H1 (cell line): Measurements from ENCODE around the gene WDR75. TPM values are rescaled to one million over a fixed set of nuclear protein-coding genes. Genes with fewer than 3 reads are reported as not detected.

ENCODE experiments used
- CTCF ChIA-PET: fragments of 300-600 bp; sonication (Branson Sonifier 250); formaldehyde crosslinking; loops from one replicate; lab custom pipeline; 2021; ENCODE audit not compliant: partially characterized antibody; lab: Charles Lee
- POLR2A ChIA-PET: fragments of 300-600 bp; sonication (Branson Sonifier 250); formaldehyde crosslinking; loops from one replicate; lab custom pipeline; 2021; ENCODE audit warnings: inconsistent platforms; ENCODE audit not compliant: partially characterized antibody; lab: Charles Lee
- DNase-seq, 2 experiments: peaks; one replicate each; pipeline versions ENCODE4 v3.0.0 to v3.0.0-alpha.2; 2010 to 2022; ENCODE audit warnings: low spot score in 2 of 2, low read depth in 1 of 2, mixed read lengths in 1 of 2
- FAIRE-seq: peaks from 2 replicates; lab custom pipeline; 2011; peaks lifted over from hg19 to GRCh38; lab: Jason Lieb, UNC
- H2AFZ ChIP-seq: 2 replicates; pipeline ENCODE4 v1.8.1; 2012; ENCODE audit warnings: low read length, inconsistent platforms
- H2AK5ac ChIP-seq: 2 replicates; pipeline ENCODE4 v1.6.1; 2013; ENCODE audit warnings: low read depth, low read length
- H2BK120ac ChIP-seq: replicated peaks from 2 replicates; pipeline ENCODE3; 2013; ENCODE audit warnings: low read depth, low read length, inconsistent platforms
- H2BK12ac ChIP-seq: 2 replicates; pipeline ENCODE4 v1.6.1; 2013; ENCODE audit warnings: low read depth, low read length
- H2BK15ac ChIP-seq: 2 replicates; pipeline ENCODE4 v1.6.1; 2013; ENCODE audit warnings: low read length
- H2BK20ac ChIP-seq: 2 replicates; pipeline ENCODE4 v1.6.1; 2013; ENCODE audit warnings: low read length
- H2BK5ac ChIP-seq: 2 replicates; pipeline ENCODE4 v1.6.1; 2013; ENCODE audit warnings: low read depth, low read length
- H3K14ac ChIP-seq: 2 replicates; pipeline ENCODE4 v1.6.1; 2013; ENCODE audit warnings: inconsistent platforms; ENCODE audit not compliant: insufficient read length
- H3K18ac ChIP-seq: 2 replicates; pipeline ENCODE4 v1.6.1; 2013; ENCODE audit warnings: low read length; ENCODE audit errors: extremely low read depth
- H3K23ac ChIP-seq: 2 replicates; pipeline ENCODE4 v1.6.1; 2013; ENCODE audit warnings: inconsistent platforms; ENCODE audit not compliant: insufficient read length
- H3K23me2 ChIP-seq: 2 replicates; pipeline ENCODE4 v1.6.1; 2013; ENCODE audit warnings: low read depth, low read length
- H3K27ac ChIP-seq: 2 replicates; pipeline ENCODE4 v1.6.1; 2011; ENCODE audit warnings: low read depth, low read length, inconsistent platforms
- H3K27me3 ChIP-seq, 4 experiments: replicated peaks in 1 of 4; 1 replicate in 1 of 4; 2 replicates in 3 of 4; pipeline versions ENCODE4 v1.6.1 to v1.8.1; 2011 to 2013; ENCODE audit warnings: low read length in 3 of 4, mild to moderate bottlenecking in 3 of 4, inconsistent platforms in 2 of 4, mixed read lengths in 2 of 4, moderate library complexity in 1 of 4; ENCODE audit not compliant: control insufficient read depth in 3 of 4, insufficient read depth in 3 of 4; ENCODE audit errors: extremely low read depth in 1 of 4
- H3K36me3 ChIP-seq, 4 experiments: 2 replicates each; pipeline versions ENCODE4 v1.6.1 to v1.8.1; 2011 to 2013; ENCODE audit warnings: mild to moderate bottlenecking in 4 of 4, low read length in 3 of 4, moderate library complexity in 2 of 4, control low read depth in 1 of 4, inconsistent platforms in 1 of 4; ENCODE audit not compliant: insufficient read depth in 4 of 4, control insufficient read depth in 2 of 4
- H3K4ac ChIP-seq: replicated peaks from 2 replicates; pipeline ENCODE3; 2013; ENCODE audit warnings: low read length, low read depth, mixed read lengths, inconsistent platforms; ENCODE audit not compliant: insufficient read length
- H3K4me1 ChIP-seq, 4 experiments: replicated peaks in 1 of 4; 1 replicate in 1 of 4; 2 replicates in 3 of 4; pipeline versions ENCODE4 v1.6.1 to v1.8.1; 2011 to 2013; ENCODE audit warnings: low read length in 3 of 4, inconsistent platforms in 2 of 4, mixed read lengths in 1 of 4; ENCODE audit not compliant: insufficient read depth in 4 of 4, control insufficient read depth in 3 of 4
- H3K4me2 ChIP-seq, 2 experiments: 2 replicates each; pipeline versions ENCODE4 v1.6.1 to v1.8.1; 2011 to 2013; ENCODE audit warnings: low read depth in 2 of 2, low read length in 2 of 2, control low read depth in 1 of 2, inconsistent platforms in 1 of 2, mild to moderate bottlenecking in 1 of 2; ENCODE audit not compliant: insufficient read depth in 1 of 2
- H3K4me3 ChIP-seq, 4 experiments: fragments of 200-600, 300-600 bp in 1 of 4; sonication (generic), shearing (Covaris generic), sonication (Bioruptor Twin) in 1 of 4; 2 replicates each; pipeline versions ENCODE4 v1.5.1 to v1.8.1; 2011 to 2016; ENCODE audit warnings: low read length in 4 of 4, low read depth in 3 of 4, control low read depth in 2 of 4, inconsistent platforms in 2 of 4, mild to moderate bottlenecking in 2 of 4, mixed read lengths in 1 of 4, moderate library complexity in 1 of 4; ENCODE audit not compliant: insufficient read depth in 2 of 4; ENCODE audit errors: extremely low read depth in 1 of 4
- H3K56ac ChIP-seq: replicated peaks from 2 replicates; pipeline ENCODE3; 2013; ENCODE audit warnings: low read depth, mild to moderate bottlenecking, mixed read lengths, low read length, inconsistent platforms; ENCODE audit not compliant: insufficient read length
- H3K79me1 ChIP-seq: 2 replicates; pipeline ENCODE4 v1.6.1; 2013; ENCODE audit warnings: low read depth, low read length, control low read depth
- H3K79me2 ChIP-seq, 2 experiments: 2 replicates each; pipeline versions ENCODE4 v1.6.1 to v1.8.1; 2012 to 2013; ENCODE audit warnings: low read length in 2 of 2, mild to moderate bottlenecking in 2 of 2, inconsistent platforms in 1 of 2; ENCODE audit not compliant: insufficient read depth in 2 of 2, control insufficient read depth in 1 of 2
- H3K9ac ChIP-seq, 4 experiments: replicated peaks in 1 of 4; 1 replicate in 1 of 4; 2 replicates in 3 of 4; pipeline versions ENCODE4 v1.6.1 to v1.8.1; 2011 to 2013; ENCODE audit warnings: low read depth in 3 of 4, low read length in 3 of 4, control low read depth in 2 of 4, mild to moderate bottlenecking in 2 of 4, moderate library complexity in 2 of 4, inconsistent platforms in 1 of 4; ENCODE audit errors: extremely low read depth in 1 of 4
- H3K9me3 ChIP-seq, 2 experiments: 2 replicates each; pipeline versions ENCODE4 v1.6.1 to v1.8.1; 2012 to 2013; ENCODE audit warnings: mild to moderate bottlenecking in 2 of 2, moderate library complexity in 2 of 2, control low read depth in 1 of 2, inconsistent platforms in 1 of 2, low read depth in 1 of 2, low read length in 1 of 2, mixed read lengths in 1 of 2; ENCODE audit not compliant: insufficient read depth in 2 of 2
- H4K20me1 ChIP-seq, 2 experiments: replicated peaks in 1 of 2; 2 replicates each; pipeline versions ENCODE3 to v1.8.1; 2011 to 2013; ENCODE audit warnings: inconsistent platforms in 2 of 2, low read length in 2 of 2, mild to moderate bottlenecking in 1 of 2; ENCODE audit not compliant: insufficient read depth in 2 of 2, control insufficient read depth in 1 of 2
- H4K5ac ChIP-seq: 2 replicates; pipeline ENCODE4 v1.6.1; 2013; ENCODE audit warnings: low read length, low read depth, mixed read lengths, inconsistent platforms; ENCODE audit not compliant: insufficient read length
- H4K8ac ChIP-seq: 2 replicates; pipeline ENCODE4 v1.8.0; 2013; ENCODE audit warnings: mild to moderate bottlenecking, moderate library complexity, low read length, inconsistent platforms; ENCODE audit not compliant: insufficient read depth; ENCODE audit errors: extremely low read depth
- H4K91ac ChIP-seq: replicated peaks from 2 replicates; pipeline ENCODE3; 2013; ENCODE audit warnings: low read length, mixed read lengths, inconsistent platforms; ENCODE audit not compliant: insufficient read length
- ASH2L ChIP-seq: fragments of 200-600, 300-600 bp; sonication (generic); IDR thresholded peaks from one replicate; pipeline ENCODE4 v1.7.1; 2017; ENCODE audit warnings: low read length
- CHD1 ChIP-seq: IDR thresholded peaks from 2 replicates; pipeline ENCODE4 v1.6.1; 2012; ENCODE audit warnings: low read depth, low read length, improper control_type of control experiment
- FOSL1 ChIP-seq: IDR thresholded peaks from 2 replicates; pipeline ENCODE4 v1.6.1; 2011; ENCODE audit warnings: mild to moderate bottlenecking, low read depth, low read length, moderate library complexity; ENCODE audit not compliant: insufficient read depth
- GTF2F1 ChIP-seq: IDR thresholded peaks from 2 replicates; pipeline ENCODE4 v1.6.1; 2012; ENCODE audit warnings: low read depth, low read length, improper control_type of control experiment, borderline replicate concordance
- HDAC2 ChIP-seq, 2 experiments: fragments of 300-600 bp in 1 of 2; sonication (generic) in 1 of 2; IDR thresholded peaks; 2 replicates each; pipeline ENCODE4 v1.6.1; 2011 to 2012; ENCODE audit warnings: low read depth in 2 of 2, low read length in 2 of 2, mild to moderate bottlenecking in 2 of 2, moderate library complexity in 2 of 2, borderline replicate concordance in 1 of 2, inconsistent platforms in 1 of 2
- RBBP5 ChIP-seq: IDR thresholded peaks from 2 replicates; pipeline ENCODE4 v1.7.1; 2012; ENCODE audit warnings: low read depth, mild to moderate bottlenecking, inconsistent platforms, low read length, moderate library complexity, borderline replicate concordance
- RFX5 ChIP-seq: IDR thresholded peaks from 2 replicates; pipeline ENCODE4 v1.6.1; 2011; ENCODE audit warnings: low read depth, low read length, improper control_type of control experiment, borderline replicate concordance
- SIX5 ChIP-seq: IDR thresholded peaks from 2 replicates; pipeline ENCODE4 v1.6.1; 2011; ENCODE audit warnings: mild to moderate bottlenecking, low read depth, low read length
- SUZ12 ChIP-seq: fragments of 200-600 bp; sonication (generic); IDR thresholded peaks from 2 replicates; pipeline ENCODE4 v1.6.1; 2012; ENCODE audit warnings: mild to moderate bottlenecking, inconsistent platforms, low read length, moderate library complexity, mixed read lengths
- TAF1 ChIP-seq: IDR thresholded peaks from 2 replicates; pipeline ENCODE4 v1.6.1; 2011; ENCODE audit warnings: mild to moderate bottlenecking, low read depth, low read length
- TBP ChIP-seq: IDR thresholded peaks from 2 replicates; pipeline ENCODE4 v1.6.1; 2011; ENCODE audit warnings: low read depth, low read length, improper control_type of control experiment
- YY1 ChIP-seq: IDR thresholded peaks from 2 replicates; pipeline ENCODE4 v1.6.1; 2011; ENCODE audit warnings: low read depth, mild to moderate bottlenecking, low read length
- WGBS, 2 experiments: shearing (Covaris generic) in 1 of 2; methylation state at CpG; one replicate each; pipeline versions ENCODE4 v1.1.6 to v1.1.7; 2013 to 2015; ENCODE audit warnings: low lambda C conversion rate in 2 of 2, mixed read lengths in 2 of 2, inconsistent platforms in 1 of 2, low coverage in 1 of 2, missing lambda C conversion rate in 1 of 2; ENCODE audit not compliant: insufficient replicate concordance in 2 of 2, insufficient coverage in 1 of 2, insufficient read length in 1 of 2; ENCODE audit errors: extremely low coverage in 1 of 2, missing lambda C conversion rate in 1 of 2; 5-methylcytosine and 5-hydroxymethylcytosine counted together
- polyA plus RNA-seq, 7 experiments: library from polyadenylated mRNA; depleted of rRNA in 3 of 7; stranded (reverse) in 5 of 7; unstranded in 2 of 7; fragments of >200 nt in 5 of 7; fragments of 200-250 nt in 2 of 7; gene quantifications; 1 replicate in 5 of 7; 2 replicates in 1 of 7; 4 replicates in 1 of 7; pipeline versions ENCODE4 v1.2.1 to v1.2.3, GENCODE V29; 2011 to 2013; ENCODE audit warnings: missing spikeins in 2 of 7, mixed read lengths in 2 of 7
- total RNA-seq: library from RNA; stranded (reverse); fragmentation: NEBNext Ultra II Directional; extraction: Animal tissue kit (Norgen Biotek cat#: 25700); gene quantifications from 2 replicates; pipeline ENCODE4 v1.2.1, GENCODE V29; 2021
- TF ChIP-seq, protein P1 (sequence below): IDR thresholded peaks from 2 replicates; pipeline ENCODE4 v1.6.1; 2011; ENCODE audit warnings: low read length, improper control_type of control experiment

The WDR75 gene
- total and polyA plus RNA-seq, 2 of the 8 experiments (the other 6 are each of a cell fraction or from before 2014, with no cell fraction given), result 26.9 to 77.1 TPM

DNA sequence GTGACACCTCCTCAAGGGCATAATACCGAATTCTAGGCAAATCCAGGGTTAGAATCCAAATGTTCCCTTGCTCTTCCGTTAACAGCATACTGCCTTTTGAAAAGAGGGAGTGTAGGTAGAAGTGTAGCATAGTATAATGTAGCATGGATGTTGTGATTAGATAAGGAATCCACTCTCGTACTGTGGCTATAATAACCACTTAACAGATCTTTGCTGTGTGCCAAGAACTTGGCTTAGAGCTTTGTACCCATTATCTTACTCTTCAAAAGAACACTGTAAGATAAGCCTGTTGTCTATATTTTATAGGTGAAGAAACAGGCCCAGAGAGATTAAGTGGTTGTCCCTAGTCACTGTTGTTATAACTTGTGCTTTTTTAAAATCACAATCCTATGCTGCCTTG, 24.2 kb downstream of the WDR75 start:
- no peak for FAIRE-seq
- no peak overlapping the region for H2BK12ac ChIP-seq
- 95% methylated on average over 3 of the region's 3 CpGs; no CpG with 5 or more reads in 1 of the 2 experiments for WGBS, 2 experiments
- no peak overlapping the region for H2BK15ac ChIP-seq
- ChIA-PET CTCF (interaction anchor here (0.8 to 1.8 kb wide), 4 partner anchors 9 to 115 kb away, joined by 3 to 6 read pairs (median 4); partner anchors contain the start of gene SLC40A1), POLR2A (interaction anchor here (1.8 to 2.8 kb wide), 2 partner anchors 20 to 24 kb away, joined by 5 to 9 read pairs; partner anchors contain the start of gene WDR75)
- no peak overlapping the region for H3K27ac ChIP-seq
- no peaks in the 10 kb centered on the region for H4K20me1 ChIP-seq
- no peak for DNase-seq
- no peaks in the 10 kb centered on the region for H3K27me3 ChIP-seq
- H3K4me2 ChIP-seq, result no peak overlapping the region
- no peak overlapping the region for H2BK120ac ChIP-seq
- H3K23ac ChIP-seq, result no peak overlapping the region
- no peak overlapping the region for H4K8ac ChIP-seq
- no peak overlapping the region for H2BK5ac ChIP-seq
- no peak overlapping the region for H3K4ac ChIP-seq
- no peak overlapping the region for H2AFZ ChIP-seq
- H2BK20ac ChIP-seq, result no peak overlapping the region
- no peak overlapping the region for H3K18ac ChIP-seq
- no peak overlapping the region for H4K5ac ChIP-seq
- H3K4me1 ChIP-seq, result no peaks in the 10 kb centered on the region
- no peak overlapping the region for H3K14ac ChIP-seq
- no peak overlapping the region for H3K9ac ChIP-seq
- no peak overlapping the region for H2AK5ac ChIP-seq
- H4K91ac ChIP-seq, result no peak overlapping the region
- no peak overlapping the region for H3K4me3 ChIP-seq
- no peaks in the 10 kb centered on the region for H3K9me3 ChIP-seq
- H3K23me2 ChIP-seq, result no peaks in the 10 kb centered on the region; the same call in 1 of the 2 replicates
- H3K36me3 ChIP-seq, result peaks cover 39 to 96% (median 67%) of the 10 kb centered on the region in 4 experiments
- no peaks in the 10 kb centered on the region for H3K79me1 ChIP-seq
- no peaks in the 10 kb centered on the region for H3K79me2 ChIP-seq
- no peak overlapping the region for H3K56ac ChIP-seq
- TF ChIP-seq FOSL1, result no peak
- no peak for TF ChIP-seq CHD1
- TF ChIP-seq SUZ12, result no peak
- TF ChIP-seq TBP, result no peak
- TF ChIP-seq HDAC2 (IDR thresholded peaks at IDR 0.05; ENCODE audit: borderline replicate concordance in 1 of 2, low read depth in 2 of 2, low read length in 2 of 2), result no peak
- no peak for TF ChIP-seq RBBP5
- no peak for TF ChIP-seq RFX5
- no peak for TF ChIP-seq TAF1
- TF ChIP-seq, protein P1, sequence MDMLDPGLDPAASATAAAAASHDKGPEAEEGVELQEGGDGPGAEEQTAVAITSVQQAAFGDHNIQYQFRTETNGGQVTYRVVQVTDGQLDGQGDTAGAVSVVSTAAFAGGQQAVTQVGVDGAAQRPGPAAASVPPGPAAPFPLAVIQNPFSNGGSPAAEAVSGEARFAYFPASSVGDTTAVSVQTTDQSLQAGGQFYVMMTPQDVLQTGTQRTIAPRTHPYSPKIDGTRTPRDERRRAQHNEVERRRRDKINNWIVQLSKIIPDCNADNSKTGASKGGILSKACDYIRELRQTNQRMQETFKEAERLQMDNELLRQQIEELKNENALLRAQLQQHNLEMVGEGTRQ, result no peak
- no peak for TF ChIP-seq ASH2L
- TF ChIP-seq GTF2F1, result no peak
- TF ChIP-seq YY1, result no peak
- no peak for TF ChIP-seq SIX5
